H7 (cell line): ENCODE measurements around the gene DCTN1. TPM values are rescaled to one million over a fixed set of nuclear protein-coding genes. Genes with fewer than 3 reads are reported as not detected.
A peak's percentile ranks its signal among the peaks of the same experiment; 100 is the strongest.
"Not testable (repeated sequence)": the region's sequence is repeated elsewhere in the genome, so short reads cannot be mapped to it uniquely, and the experiment has no call there.

Source experiments
- DNase-seq: peaks from one replicate; pipeline ENCODE4 v3.0.0; 2012
- H3K27me3 ChIP-seq: 2 replicates; pipeline ENCODE4 v1.6.0; 2011; ENCODE audit warnings: mild to moderate bottlenecking, low read length; ENCODE audit not compliant: control insufficient read depth, insufficient read depth
- H3K36me3 ChIP-seq: replicated peaks from 2 replicates; pipeline ENCODE4 v1.5.1; 2011; ENCODE audit warnings: low read length; ENCODE audit not compliant: control insufficient read depth, insufficient read depth
- H3K4me3 ChIP-seq: 2 replicates; pipeline ENCODE4 v1.5.1; 2011; ENCODE audit warnings: low read depth, mild to moderate bottlenecking, control low read depth, low read length, moderate library complexity; ENCODE audit not compliant: insufficient read depth
- total RNA-seq: library from RNA; depleted of rRNA; stranded (reverse); fragments of >200 nt; shearing (Covaris generic); gene quantifications from 2 replicates; pipeline ENCODE4 v1.2.3, GENCODE V29; 2014

DCTN1 gene
- total RNA-seq, 1 experiment from 2014 or later = 105 TPM

DNA sequence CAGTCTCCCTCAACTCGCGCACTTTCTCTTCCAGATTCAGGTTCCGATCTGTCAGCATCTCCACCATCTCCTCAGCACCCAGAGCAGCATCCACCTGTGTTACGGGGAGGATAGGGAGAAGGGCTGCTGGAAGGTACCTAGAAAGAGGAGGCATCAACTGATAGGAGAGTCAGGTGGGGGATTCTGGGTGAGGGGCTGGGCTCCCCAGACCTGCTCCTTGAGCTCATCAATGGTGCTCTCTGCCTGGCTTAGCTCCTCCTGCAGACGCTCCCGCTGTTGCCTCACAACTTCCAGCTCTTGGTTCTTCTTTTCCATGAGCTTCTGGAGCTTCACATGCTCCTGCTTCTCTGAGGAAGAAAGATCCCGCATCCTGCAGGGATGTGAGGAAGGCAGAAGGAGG, 10.1 kb downstream of the DCTN1 start:
- DNase-seq = no peak
- Histone ChIP-seq H3K4me3 (no peak overlapping the region), H3K36me3 (peaks cover 53% of the 10 kb centered on the region), H3K27me3 (no peaks in the 10 kb centered on the region)

DNA sequence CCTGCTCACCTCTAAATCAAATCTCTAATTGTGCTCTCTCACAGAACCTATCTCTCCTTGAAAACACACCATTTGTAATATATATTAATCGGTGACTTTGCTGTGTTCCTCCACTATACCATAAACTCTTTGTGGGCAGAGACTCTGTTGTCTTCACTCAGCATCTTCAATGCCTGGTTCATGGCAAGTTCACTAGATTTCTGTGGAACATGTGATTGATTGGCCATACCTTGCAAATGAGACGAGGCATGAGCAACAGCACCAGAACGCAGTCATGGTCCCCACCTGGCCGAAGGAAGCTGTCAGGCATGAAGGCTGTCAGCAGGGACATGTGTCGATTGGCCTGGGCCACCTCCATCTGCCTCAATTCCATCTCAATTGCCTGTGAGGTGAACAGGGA, 11.6 kb downstream of the DCTN1 start:
- DNase-seq = no peak
- Histone ChIP-seq H3K4me3 (no peak overlapping the region), H3K27me3 (no peaks in the 10 kb centered on the region), H3K36me3 (peaks cover 65% of the 10 kb centered on the region)

DNA sequence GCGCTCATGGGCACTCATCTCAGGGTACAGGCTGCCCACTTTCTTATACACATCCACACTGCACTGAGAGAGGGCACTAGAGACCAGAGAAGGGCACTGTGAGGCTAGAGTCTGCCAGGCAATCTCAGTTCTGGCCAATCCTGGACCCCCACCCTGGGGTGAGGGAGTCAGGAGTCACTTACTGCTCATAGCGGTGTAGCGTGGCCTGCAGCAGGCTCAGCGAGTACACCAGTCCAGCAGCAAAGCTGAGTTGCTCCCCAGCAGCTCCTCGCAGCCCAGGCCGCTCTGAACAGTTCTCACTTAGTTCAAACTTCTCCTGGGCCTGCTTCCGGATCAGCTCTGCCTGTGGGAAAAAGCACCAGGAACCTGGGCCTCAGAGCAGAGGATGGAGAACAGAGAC, 12.3 kb downstream of the DCTN1 start:
- DNase-seq = no peak
- Histone ChIP-seq H3K27me3 (no peaks in the 10 kb centered on the region), H3K4me3 (no peak overlapping the region), H3K36me3 (peaks cover 71% of the 10 kb centered on the region)

DNA sequence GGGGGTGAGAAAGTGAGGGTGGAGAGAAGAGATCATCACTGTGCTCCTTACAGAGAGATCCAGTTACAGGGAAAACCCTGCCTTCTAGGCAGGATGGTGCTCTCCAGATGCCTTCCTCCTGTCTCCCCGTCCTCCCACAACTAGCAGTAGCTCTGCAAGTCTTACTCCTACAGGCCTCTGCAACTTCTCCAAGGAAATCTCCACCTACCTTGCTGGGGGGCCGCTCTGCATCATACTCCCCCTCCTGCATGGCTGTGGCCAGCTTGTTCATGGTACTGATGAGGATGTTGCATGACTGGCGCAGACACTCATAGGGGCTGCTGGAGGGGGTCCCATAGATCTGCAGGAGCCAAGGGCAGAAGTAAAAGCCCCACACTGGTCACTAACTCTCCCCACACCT, 14.1 kb downstream of the DCTN1 start:
- Histone ChIP-seq H3K4me3 (no peak overlapping the region), H3K27me3 (no peaks in the 10 kb centered on the region), H3K36me3 (peaks cover 86% of the 10 kb centered on the region)
- no peak for DNase-seq

DNA sequence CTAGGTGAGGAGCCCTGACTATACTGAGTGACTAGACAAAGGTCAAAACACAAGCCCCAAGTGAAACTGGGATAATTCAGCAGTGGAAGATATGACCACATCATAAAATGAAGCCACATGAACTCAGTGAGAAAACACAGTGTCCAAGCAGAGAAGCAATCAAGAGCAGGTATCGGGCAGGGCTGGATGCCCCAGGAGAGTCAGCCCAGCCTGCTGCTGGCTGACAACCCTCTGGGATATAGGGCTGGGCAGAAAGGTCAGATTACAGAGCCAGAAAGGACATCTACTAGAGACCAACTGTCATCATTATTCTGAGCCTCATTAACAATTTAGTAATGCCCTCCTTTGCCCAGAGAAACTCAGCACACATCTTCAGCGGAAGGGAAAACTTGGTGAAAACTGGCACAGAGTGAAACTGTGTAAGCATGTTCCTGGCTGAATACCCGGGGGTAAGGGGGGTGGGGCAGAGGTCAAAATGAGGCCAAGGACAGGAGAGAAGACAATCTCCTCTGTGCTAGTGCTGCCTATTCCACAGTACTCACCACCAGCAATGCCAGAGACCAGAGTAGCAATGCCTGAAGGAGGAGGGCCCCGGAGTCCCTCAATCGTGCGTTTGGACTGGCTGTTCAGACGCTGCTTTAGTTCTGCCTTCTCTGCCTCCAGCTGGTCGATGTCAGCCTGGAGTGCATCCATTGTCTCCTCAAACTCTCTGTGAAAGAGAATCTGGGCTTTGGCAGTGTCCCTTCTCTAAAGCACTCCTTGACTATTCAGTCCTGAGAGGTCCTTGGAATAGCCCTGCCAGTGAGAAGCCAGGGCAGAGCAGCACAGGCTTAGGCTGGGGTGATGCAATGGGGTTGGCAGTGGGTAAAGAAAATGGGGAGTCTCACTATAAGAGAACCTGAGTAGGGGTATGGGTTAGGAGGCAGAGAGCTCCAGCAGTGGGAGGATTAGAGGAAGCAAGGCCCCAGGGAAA, 15.3 kb downstream of the DCTN1 start:
- peaks cover 84% of the 10 kb centered on the region for H3K36me3 ChIP-seq

DNA sequence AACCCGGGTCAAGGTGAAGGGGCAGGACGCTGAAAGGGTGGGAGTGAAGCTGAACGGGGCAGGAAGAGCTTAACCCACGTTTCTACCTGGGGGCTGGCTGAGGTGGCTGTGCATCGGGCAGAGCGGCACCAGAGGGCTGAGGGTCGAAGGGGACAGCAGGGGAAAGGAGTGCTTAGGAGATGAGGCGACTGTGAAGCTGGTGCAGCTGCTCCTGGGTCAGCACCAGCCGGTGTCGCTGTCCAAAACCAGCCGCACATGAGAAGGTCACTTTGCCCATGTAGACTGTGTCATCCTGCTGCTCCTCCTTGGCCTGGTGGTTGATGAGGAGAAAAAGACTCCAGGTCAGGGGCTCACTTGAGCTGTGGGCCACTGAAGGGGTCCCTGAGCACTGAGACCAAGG, 18.8 kb downstream of the DCTN1 start:
- Histone ChIP-seq H3K27me3 (no peaks in the 10 kb centered on the region), H3K36me3 (peaks cover 67% of the 10 kb centered on the region), H3K4me3 (no peak overlapping the region)
- DNase-seq = no peak

More for the DNA sequence above, 15.3 kb downstream of the DCTN1 start:
- Histone ChIP-seq H3K4me3 (no peak overlapping the region), H3K27me3 (no peaks in the 10 kb centered on the region)
- no peak for DNase-seq

DNA sequence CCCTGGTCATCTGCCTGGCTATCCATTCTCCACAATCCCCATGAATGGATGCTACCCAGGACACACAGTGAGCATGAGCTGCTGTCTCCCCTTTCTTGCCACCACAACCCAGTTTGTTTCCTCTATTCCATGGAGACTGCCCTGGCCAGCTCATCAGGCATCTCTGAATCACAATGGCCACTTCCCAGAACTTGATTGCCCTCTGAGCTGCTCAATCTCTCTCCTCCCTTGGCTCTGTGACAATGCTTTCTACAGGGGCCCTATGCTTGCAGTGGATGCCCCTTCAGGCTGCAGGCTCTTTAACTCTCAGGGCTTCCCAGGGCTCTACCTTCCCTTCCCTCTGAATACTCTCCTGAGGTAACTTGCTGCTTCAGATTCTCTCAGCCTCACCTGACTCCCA, 22.5 kb downstream of the DCTN1 start:
- Histone ChIP-seq H3K4me3 (no peak overlapping the region), H3K36me3 (peaks cover 35% of the 10 kb centered on the region), H3K27me3 (no peaks in the 10 kb centered on the region)
- peak; percentile 32 for DNase-seq

DNA sequence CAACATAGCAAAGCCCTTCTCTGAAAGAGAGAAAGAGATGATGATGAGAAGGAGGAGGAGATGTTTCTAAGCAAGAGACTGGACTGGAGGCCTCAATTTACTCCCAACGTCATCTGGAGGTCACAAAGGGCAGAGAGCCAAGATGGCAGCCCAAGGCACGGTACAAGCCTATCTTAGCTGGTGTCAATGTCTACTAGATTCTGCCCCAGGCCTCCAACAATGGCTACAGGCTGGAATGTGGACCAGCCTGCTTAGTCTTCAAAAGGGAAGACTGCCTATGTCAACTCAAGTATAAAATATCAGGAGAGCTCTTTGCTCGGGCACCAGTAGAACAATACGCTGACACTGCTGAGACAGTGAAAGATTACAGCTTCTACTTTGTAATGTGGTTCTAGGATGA, 30.2 kb downstream of the DCTN1 start:
- H3K27me3 ChIP-seq = no peaks in the 10 kb centered on the region
- H3K4me3 ChIP-seq = no peak overlapping the region
- no peaks in the 10 kb centered on the region for H3K36me3 ChIP-seq
- DNase-seq = no peak

DNA sequence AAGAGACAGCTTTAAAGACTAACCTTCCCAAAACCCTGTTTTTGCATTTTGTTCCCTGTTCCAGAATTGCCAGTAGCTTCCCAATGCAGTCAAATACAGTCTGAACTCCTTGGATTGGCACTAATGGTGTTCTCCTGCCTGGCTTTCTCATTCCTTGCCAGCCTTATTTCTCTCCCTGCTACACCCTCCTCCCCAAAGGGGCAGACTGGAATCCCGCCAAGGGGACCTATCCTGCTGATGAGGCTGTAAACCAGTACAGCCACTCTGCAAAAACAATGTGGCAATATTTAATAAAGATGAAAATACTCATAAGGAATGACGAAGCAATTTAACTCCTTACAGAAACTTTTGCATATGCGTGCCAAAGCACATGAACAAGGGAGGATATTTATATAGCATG, 32.4 kb downstream of the DCTN1 start:
- no peak for DNase-seq
- no peak overlapping the region for H3K4me3 ChIP-seq
- no peaks in the 10 kb centered on the region for H3K27me3 ChIP-seq
- no peaks in the 10 kb centered on the region for H3K36me3 ChIP-seq

DNA sequence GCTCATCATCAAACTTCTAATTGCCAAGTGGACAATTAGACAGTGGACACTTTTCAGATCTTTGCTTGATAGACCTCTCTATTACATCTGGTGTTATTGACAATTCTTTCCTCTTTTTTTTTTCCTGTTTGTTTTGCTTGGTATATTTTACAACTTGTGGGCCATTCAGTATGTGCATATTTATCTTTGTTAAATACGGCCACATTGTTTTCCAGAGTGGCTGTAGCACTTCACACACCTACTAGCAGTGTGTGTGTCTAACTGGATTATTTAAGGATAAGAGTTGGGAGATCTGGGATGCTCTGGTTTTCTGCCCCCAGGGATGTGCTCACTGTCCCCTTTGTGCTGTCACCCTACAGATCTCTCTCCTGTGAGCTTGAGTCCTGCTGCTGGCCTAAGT, 32.8 kb downstream of the DCTN1 start:
- Histone ChIP-seq H3K27me3 (no peaks in the 10 kb centered on the region), H3K36me3 (no peaks in the 10 kb centered on the region), H3K4me3 (no peak overlapping the region)
- DNase-seq = no peak

DNA sequence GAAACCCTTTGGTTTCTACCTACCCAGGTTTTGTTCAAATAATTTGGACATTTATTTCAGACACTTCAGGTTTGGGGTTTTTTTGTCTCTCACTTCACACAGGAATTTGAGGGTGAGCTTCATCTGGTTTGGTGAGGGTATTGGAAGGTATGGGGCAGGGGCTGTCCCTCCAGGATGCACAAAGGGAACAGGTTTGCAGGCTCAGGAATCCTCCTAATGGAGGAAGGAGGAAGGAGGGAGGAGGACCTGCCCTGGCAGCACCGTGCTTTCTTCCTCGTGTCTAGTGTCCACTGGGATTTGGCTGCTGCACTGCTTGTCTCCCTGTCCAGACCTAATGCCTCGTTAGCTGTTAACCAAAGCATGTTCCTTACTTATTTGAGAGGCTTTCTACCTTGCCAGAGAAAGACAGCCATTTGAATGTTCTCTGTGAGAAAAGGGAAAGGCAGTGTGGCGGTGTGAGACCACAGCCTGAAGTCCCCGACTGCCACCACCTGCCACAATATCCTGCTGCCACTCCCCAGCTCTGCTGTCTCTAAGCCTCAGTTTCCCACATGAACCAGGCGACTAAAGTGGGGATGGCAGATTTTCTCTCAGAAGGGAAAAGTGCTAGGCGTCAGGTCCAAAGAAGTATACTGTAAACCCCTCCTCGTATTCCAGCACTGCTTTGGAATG, 34.7 kb downstream of the DCTN1 start:
- no peaks in the 10 kb centered on the region for H3K27me3 ChIP-seq
- H3K4me3 ChIP-seq = no peak overlapping the region
- DNase-seq = no peak
- no peaks in the 10 kb centered on the region for H3K36me3 ChIP-seq

DNA sequence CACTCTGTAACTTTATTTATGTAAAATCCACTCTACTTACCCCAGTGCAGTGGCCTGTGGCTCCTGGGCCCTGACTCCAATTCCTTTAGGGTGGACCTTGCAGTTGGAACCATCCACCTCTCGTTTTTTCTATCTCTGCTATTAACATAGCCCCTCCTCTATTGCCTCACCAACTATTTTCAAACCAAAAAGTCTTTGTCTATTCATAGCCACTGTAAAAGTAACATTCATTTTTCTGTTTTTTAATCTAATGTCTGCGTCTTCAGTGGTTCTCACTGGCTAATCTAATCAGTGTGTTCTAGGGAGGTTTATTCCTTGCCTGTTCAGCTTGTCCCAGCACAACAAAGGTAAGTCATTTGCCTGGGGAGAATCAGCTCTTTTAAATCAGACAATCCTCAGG, 36.8 kb downstream of the DCTN1 start, which contains the start of gene SLC4A5:
Gene SLC4A5, minus strand, starts transcription at position 101 of the 400 bp plus-strand sequence. CDS start 28,393 bp downstream, outside the sequence.
- Histone ChIP-seq H3K27me3 (no peaks in the 10 kb centered on the region), H3K4me3 (no peak within 1 kb of the TSS), H3K36me3 (no peaks in the 10 kb centered on the region)
- no peak for DNase-seq

DNA sequence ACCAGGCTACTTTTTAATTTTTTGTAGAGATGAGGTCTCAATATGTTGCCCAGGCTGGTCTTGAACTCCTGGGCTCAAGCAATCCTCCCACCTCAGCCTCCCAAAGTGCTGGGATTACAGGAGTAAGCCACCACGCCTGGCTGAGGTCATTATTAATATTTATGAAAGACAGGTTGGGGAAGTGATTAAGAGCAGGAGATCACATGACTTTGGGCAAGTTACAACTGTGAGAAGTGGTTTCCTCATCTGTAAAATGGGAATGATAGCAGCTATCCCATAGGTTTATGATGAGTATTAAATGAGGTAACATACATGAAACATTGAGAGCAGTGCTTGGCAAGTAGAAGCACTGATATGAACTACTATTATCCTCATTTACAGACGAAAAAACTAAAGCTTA, 43.9 kb downstream of the DCTN1 start:
- H3K27me3 ChIP-seq, H3K36me3 ChIP-seq, DNase-seq, H3K4me3 ChIP-seq: not testable (repeated sequence)

DNA sequence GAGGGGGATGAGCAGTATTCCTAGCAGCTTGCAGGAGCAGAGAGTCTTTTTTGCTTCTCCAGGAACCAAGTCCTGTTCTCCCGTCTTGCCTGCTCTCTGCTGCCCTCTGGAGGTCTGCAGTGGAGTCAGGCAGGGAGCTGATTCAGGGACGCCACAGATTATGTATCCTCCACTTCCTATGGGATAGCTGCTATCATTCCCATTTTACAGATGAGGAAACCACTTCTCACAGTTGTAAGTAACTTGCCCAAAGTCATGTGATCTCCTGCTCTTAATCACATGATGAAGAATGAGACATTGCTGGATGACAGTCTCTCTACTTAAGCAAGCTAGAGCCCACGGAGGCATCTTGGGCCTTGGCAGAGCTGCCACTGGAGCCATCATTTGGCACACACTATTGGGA, 45.2 kb downstream of the DCTN1 start:
- Histone ChIP-seq H3K27me3 (no peaks in the 10 kb centered on the region), H3K36me3 (no peaks in the 10 kb centered on the region), H3K4me3 (no peak overlapping the region)
- DNase-seq = peak; percentile 64
